ENCODE data around the gene CPSF3.

CPSF3 gene

GRCh38 chr2:9488583-9489547 is 65.4 kb downstream of the CPSF3 start:
- TF ChIP-seq REST (IDR thresholded peaks at IDR 0.05; ENCODE audit: low read depth) = no peak
- no peak for TF ChIP-seq ZBTB7A (IDR thresholded peaks at IDR 0.05; ENCODE audit: low read depth)
- TF ChIP-seq YY1 (IDR thresholded peaks at IDR 0.05; ENCODE audit: low read depth) = no peak

- TF ChIP-seq YY1 (IDR thresholded peaks at IDR 0.05; ENCODE audit: low read depth) (no peak), CEBPB (IDR thresholded peaks at IDR 0.05) (no peak), FOXM1 (IDR thresholded peaks at IDR 0.05; ENCODE audit: borderline replicate concordance, low read depth) (no peak), NFIC (IDR thresholded peaks at IDR 0.05) (no peak), CREB1 (IDR thresholded peaks at IDR 0.05; ENCODE audit: low read depth) (no peak), ZBTB7A (IDR thresholded peaks at IDR 0.05; ENCODE audit: low read depth) (no peak), REST (IDR thresholded peaks at IDR 0.05; ENCODE audit: low read depth) (no peak), RAD21 (IDR thresholded peaks at IDR 0.05; ENCODE audit: low read depth) (no peak), EGR1 (IDR thresholded peaks at IDR 0.05) (no peak), TAF1 (IDR thresholded peaks at IDR 0.05; ENCODE audit: low read depth) (no peak), TEAD4 (IDR thresholded peaks at IDR 0.05) (no peak)
- TF ChIP-seq, protein P1, sequence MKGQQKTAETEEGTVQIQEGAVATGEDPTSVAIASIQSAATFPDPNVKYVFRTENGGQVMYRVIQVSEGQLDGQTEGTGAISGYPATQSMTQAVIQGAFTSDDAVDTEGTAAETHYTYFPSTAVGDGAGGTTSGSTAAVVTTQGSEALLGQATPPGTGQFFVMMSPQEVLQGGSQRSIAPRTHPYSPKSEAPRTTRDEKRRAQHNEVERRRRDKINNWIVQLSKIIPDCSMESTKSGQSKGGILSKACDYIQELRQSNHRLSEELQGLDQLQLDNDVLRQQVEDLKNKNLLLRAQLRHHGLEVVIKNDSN (IDR thresholded peaks at IDR 0.05) = no peak
- TF ChIP-seq, protein P2, sequence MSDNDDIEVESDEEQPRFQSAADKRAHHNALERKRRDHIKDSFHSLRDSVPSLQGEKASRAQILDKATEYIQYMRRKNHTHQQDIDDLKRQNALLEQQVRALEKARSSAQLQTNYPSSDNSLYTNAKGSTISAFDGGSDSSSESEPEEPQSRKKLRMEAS (IDR thresholded peaks at IDR 0.05) = no peak
Measured at GRCh38 chr2:9490789-9491188, 67.3 kb downstream of the CPSF3 start.

DNA sequence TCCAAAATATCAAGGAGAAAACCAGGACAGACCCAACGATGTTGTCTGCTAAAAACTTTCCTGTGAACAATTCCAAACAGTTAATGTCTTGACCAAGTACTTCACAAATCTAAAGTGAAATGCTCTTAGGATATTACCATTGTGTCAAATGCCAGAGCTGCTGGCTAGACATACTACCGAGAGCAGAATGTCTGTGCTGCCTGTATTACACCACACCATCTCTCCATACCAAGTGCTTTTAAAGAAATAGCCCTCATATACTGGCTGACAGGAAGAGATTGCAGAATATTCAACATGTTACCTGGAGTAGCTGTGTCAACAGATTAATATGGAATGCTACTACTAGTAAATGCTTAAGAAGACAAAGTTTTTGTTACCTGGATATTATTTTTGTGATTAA is 69.5 kb downstream of the CPSF3 start:
- TF ChIP-seq REST (IDR thresholded peaks at IDR 0.05; ENCODE audit: low read depth) = no peak
- TF ChIP-seq, protein P1 (IDR thresholded peaks at IDR 0.05) = no peak
- TF ChIP-seq EGR1 (IDR thresholded peaks at IDR 0.05) = no peak
- no peak for TF ChIP-seq RAD21 (IDR thresholded peaks at IDR 0.05; ENCODE audit: low read depth)
- TF ChIP-seq NFIC (IDR thresholded peaks at IDR 0.05) = no peak
- TF ChIP-seq TCF12 (IDR thresholded peaks at IDR 0.05; ENCODE audit: low read depth) = no peak
- no peak for TF ChIP-seq TAF1 (IDR thresholded peaks at IDR 0.05; ENCODE audit: low read depth)
- no peak for TF ChIP-seq ZBTB7A (IDR thresholded peaks at IDR 0.05; ENCODE audit: low read depth)
- TF ChIP-seq EP300 (IDR thresholded peaks at IDR 0.05; ENCODE audit: borderline replicate concordance) = no peak
- no peak for TF ChIP-seq CEBPB (IDR thresholded peaks at IDR 0.05)
- TF ChIP-seq YY1 (IDR thresholded peaks at IDR 0.05; ENCODE audit: low read depth) = no peak

DNA sequence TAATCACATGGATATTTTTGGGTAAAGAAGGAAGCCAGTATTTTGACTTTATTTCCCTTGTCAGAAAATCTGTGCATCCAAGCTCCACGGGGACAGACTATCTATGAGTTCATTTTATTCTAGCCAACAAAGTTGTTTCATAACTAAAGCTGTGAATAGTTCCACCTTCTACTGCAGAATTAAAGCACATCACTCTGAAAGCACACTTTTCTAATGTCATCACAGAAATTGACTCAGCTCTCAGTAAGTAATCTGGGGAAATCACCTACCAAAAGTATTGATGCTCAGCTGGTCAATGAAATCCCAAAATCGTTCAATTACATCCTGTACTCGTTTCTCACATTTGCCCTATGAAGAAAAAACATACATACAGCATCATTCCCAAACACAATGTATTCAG is 70.0 kb downstream of the CPSF3 start:
- TF ChIP-seq ZBTB7A (IDR thresholded peaks at IDR 0.05; ENCODE audit: low read depth) (no peak), TCF12 (IDR thresholded peaks at IDR 0.05; ENCODE audit: low read depth) (no peak), TEAD4 (IDR thresholded peaks at IDR 0.05) (no peak), YY1 (IDR thresholded peaks at IDR 0.05; ENCODE audit: low read depth) (no peak), CREB1 (IDR thresholded peaks at IDR 0.05; ENCODE audit: low read depth) (no peak), CEBPB (IDR thresholded peaks at IDR 0.05) (no peak), EGR1 (IDR thresholded peaks at IDR 0.05) (no peak), EP300 (IDR thresholded peaks at IDR 0.05; ENCODE audit: borderline replicate concordance) (no peak)
- TF ChIP-seq, protein P1 (IDR thresholded peaks at IDR 0.05) = no peak
- TF ChIP-seq, protein P2 (IDR thresholded peaks at IDR 0.05) = no peak

Data from Ishikawa (cell line).